AG04449 (cell line): ENCODE data around the gene TPSB2.

Experiments used
- CTCF ChIA-PET: fragments of 350-600 bp; formaldehyde crosslinking; extraction: SDS; loops from one replicate; lab custom pipeline; 2021; ENCODE audit warnings: antibody characterized with exemption; lab: Yijun Ruan, JAX
- POLR2A ChIA-PET: fragments of 400-600, 350-600 bp; formaldehyde crosslinking; extraction: SDS; loops from one replicate; lab custom pipeline; 2020; ENCODE audit warnings: antibody characterized with exemption, inconsistent platforms; lab: Yijun Ruan, JAX
- DNase-seq: peaks from one replicate; pipeline ENCODE4 v3.0.0-alpha.2; 2010; ENCODE audit warnings: low read depth, low spot score
- H3K4me3 ChIP-seq: 2 replicates; pipeline ENCODE4 v1.5.1; 2011; ENCODE audit warnings: low read depth, mild to moderate bottlenecking, control low read depth, low read length
- TF ChIP-seq, protein P1 (sequence below): IDR thresholded peaks from one replicate; pipeline ENCODE4 v1.5.1; 2011; ENCODE audit warnings: mild to moderate bottlenecking, moderate library complexity, low read length, control low read depth, inconsistent platforms; ENCODE audit not compliant: insufficient read depth; ENCODE audit errors: missing control alignments

The TPSB2 gene

DNA sequence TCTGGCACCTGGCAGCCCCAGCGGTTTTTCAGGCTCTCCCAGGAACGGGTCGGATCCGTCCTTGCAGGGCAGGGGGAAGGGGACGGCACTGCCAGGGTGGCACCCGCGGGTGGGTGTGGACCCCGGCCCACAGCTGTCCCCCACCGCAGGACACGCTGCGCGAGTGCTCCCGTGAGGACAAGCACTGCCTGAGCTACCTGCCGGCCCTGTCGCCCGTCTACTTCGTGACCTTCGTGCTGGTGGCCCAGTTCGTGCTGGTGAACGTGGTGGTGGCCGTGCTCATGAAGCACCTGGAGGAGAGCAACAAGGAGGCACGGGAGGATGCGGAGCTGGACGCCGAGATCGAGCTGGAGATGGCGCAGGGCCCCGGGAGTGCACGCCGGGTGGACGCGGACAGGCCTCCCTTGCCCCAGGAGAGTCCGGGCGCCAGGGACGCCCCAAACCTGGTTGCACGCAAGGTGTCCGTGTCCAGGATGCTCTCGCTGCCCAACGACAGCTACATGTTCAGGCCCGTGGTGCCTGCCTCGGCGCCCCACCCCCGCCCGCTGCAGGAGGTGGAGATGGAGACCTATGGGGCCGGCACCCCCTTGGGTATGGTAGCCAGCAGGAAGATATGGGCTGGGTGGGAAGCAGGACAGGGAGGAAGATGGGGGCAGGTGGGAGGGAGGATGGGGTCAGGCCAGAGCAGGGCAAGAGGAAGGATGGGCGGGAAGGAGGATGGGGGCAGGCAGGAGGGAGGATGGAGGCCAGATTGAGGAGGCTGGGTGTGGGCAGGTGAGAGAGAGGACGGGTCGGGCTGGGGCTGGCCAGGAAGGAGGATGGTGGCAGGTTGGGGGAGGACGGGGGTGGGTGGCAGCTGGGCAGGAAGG, 11.7 kb downstream of the TPSB2 start:
- no peak for DNase-seq
- TF ChIP-seq, protein P1, sequence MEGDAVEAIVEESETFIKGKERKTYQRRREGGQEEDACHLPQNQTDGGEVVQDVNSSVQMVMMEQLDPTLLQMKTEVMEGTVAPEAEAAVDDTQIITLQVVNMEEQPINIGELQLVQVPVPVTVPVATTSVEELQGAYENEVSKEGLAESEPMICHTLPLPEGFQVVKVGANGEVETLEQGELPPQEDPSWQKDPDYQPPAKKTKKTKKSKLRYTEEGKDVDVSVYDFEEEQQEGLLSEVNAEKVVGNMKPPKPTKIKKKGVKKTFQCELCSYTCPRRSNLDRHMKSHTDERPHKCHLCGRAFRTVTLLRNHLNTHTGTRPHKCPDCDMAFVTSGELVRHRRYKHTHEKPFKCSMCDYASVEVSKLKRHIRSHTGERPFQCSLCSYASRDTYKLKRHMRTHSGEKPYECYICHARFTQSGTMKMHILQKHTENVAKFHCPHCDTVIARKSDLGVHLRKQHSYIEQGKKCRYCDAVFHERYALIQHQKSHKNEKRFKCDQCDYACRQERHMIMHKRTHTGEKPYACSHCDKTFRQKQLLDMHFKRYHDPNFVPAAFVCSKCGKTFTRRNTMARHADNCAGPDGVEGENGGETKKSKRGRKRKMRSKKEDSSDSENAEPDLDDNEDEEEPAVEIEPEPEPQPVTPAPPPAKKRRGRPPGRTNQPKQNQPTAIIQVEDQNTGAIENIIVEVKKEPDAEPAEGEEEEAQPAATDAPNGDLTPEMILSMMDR, result no peak
- ChIA-PET CTCF (no interaction called here), POLR2A (no interaction called here)
- H3K4me3 ChIP-seq, result no peak overlapping the region

DNA sequence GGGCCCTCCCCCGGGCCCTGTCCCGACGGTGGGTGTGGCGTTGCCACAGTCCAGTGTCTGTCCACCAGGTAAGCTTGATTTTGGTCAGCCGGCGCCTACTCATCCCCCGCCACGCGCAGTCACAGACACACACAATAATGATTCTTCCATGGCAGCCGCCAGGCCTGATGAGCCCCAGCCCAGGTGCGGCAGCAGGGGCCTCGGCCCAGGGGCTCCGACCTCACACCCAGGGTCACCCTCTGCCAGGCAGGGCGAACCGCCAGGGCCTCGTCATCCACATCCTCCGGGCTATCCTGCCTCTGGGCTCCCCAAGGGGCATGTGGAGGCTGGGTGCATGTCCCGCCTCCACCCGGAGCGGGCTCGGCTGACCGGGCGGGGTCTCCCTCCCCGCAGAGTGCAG, 12.5 kb downstream of the TPSB2 start:
- ChIA-PET POLR2A (no interaction called here), CTCF (no interaction called here)
- DNase-seq, result no peak
- TF ChIP-seq, protein P1, result no peak
- H3K4me3 ChIP-seq, result no peak overlapping the region

GRCh38 chr16:1216681-1217400, 13.1 kb downstream of the TPSB2 start:
- ChIA-PET POLR2A (no interaction called here), CTCF (no interaction called here)
- TF ChIP-seq, protein P1, result no peak
- no peak for DNase-seq
- H3K4me3 ChIP-seq, result no peak overlapping the region

GRCh38 chr16:1216296-1216619, 13.7 kb downstream of the TPSB2 start:
- TF ChIP-seq, protein P1, result no peak
- H3K4me3 ChIP-seq, result no peak overlapping the region
- ChIA-PET CTCF (no interaction called here), POLR2A (no interaction called here)
- DNase-seq, result no peak

DNA sequence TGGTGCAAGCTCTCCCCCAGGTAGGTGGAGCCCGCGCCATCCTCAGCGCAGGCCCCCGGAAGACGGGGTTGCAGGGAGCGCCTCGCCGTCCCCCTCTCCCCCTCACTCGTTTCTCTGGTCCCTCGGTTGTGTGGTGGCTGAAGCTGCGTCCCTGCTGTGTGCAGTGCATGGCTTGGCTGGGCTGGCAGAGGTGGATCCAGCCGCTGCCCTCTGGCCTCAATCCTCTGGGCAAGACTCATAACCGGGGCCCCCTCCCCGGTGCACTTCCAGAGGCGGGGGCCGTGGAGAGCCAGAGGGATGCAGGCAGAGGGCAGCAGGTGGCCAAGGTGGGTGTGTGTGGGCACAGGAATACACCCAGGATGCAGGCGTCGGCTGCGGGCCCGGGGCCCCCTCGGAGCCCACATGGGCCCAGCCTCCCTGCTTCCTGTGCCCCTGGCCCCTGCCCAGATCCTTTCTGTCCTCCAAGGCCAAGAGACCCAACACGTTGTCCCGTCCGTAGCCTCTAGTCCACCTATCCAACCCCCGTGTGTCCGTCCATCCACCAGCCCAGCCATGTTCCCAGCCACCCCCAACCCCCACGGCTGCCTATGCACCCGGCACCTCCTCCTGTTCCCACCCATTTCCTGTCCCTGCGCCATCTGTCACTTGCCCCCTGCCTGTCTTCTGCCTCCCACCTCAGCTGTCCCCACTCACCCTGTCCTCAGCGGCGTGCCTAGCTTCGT, 14.2 kb downstream of the TPSB2 start:
- DNase-seq, result no peak
- no peak overlapping the region for H3K4me3 ChIP-seq
- TF ChIP-seq, protein P1, result no peak
- CTCF ChIA-PET, result no interaction called here
- POLR2A ChIA-PET, result no interaction called here

DNA sequence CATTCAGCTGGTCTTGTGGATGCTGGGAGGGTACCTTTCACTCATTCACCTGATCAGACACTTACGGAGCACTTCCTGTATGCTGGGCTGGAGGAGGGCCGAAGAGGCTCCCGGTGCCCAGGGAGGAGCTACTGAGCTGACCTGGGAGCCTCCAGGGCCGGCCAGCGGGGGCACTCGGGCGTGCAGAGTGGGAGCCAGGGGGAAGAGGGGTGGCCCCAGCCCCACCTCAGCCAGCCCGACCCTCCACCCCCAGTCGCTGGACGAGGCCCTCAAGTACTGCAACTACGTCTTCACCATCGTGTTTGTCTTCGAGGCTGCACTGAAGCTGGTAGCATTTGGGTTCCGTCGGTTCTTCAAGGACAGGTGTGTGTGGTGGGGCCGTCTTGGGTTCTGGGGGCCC, 15.3 kb downstream of the TPSB2 start:
- H3K4me3 ChIP-seq, result no peak overlapping the region
- TF ChIP-seq, protein P1, result no peak
- CTCF ChIA-PET, result no interaction called here
- DNase-seq, result no peak
- POLR2A ChIA-PET, result no interaction called here
